GM23338 (cell line): Measurements from ENCODE around the gene STRA8. TPM values are rescaled to one million over a fixed set of nuclear protein-coding genes. Genes with fewer than 3 reads are reported as not detected.

ENCODE experiments used
- ATAC-seq: fragments of 200-7000 bp; cut with Tn5 transposase; 3 replicates; pipeline ENCODE4 v1.9.1; 2020
- DNase-seq: peaks from one replicate; pipeline ENCODE4 v3.0.0-alpha.2; 2015; ENCODE audit warnings: low spot score
- H2AFZ ChIP-seq: fragments of 200-600 bp; sonication (generic); 2 replicates; pipeline ENCODE4 v1.8.0; 2016; ENCODE audit warnings: antibody characterized with exemption, mild to moderate bottlenecking, moderate library complexity
- H3F3A ChIP-seq: fragments of 200-600 bp; sonication (generic); replicated peaks from 2 replicates; pipeline ENCODE4 v1.8.0; 2017; ENCODE audit warnings: antibody characterized with exemption, mixed run types, low read depth
- H3K27ac ChIP-seq: fragments of 200-600 bp; sonication (generic); 2 replicates; pipeline ENCODE4 v1.6.1; 2016; ENCODE audit warnings: low read depth
- H3K27me3 ChIP-seq: fragments of 200-600 bp; sonication (generic); 2 replicates; pipeline ENCODE4 v1.8.0; 2016; ENCODE audit warnings: mild to moderate bottlenecking, mixed run types, moderate library complexity; ENCODE audit not compliant: insufficient read depth
- H3K36me3 ChIP-seq: fragments of 200-600 bp; sonication (generic); 2 replicates; pipeline ENCODE4 v1.8.0; 2016; ENCODE audit warnings: mild to moderate bottlenecking; ENCODE audit not compliant: insufficient read depth
- H3K4me1 ChIP-seq: fragments of 200-600 bp; sonication (generic); 2 replicates; pipeline ENCODE4 v1.8.0; 2016; ENCODE audit warnings: mild to moderate bottlenecking, moderate library complexity; ENCODE audit not compliant: insufficient read depth
- H3K4me2 ChIP-seq: fragments of 200-600 bp; sonication (generic); 2 replicates; pipeline ENCODE4 v1.7.1; 2017; ENCODE audit warnings: mixed run types
- H3K4me3 ChIP-seq: fragments of 200-600 bp; sonication (generic); 2 replicates; pipeline ENCODE4 v1.6.1; 2016; ENCODE audit warnings: mixed run types
- H3K79me2 ChIP-seq: fragments of 200-600 bp; sonication (generic); replicated peaks from 2 replicates; pipeline ENCODE4 v1.8.0; 2017; ENCODE audit warnings: mild to moderate bottlenecking; ENCODE audit not compliant: insufficient read depth
- H3K9me2 ChIP-seq: fragments of 200-600 bp; sonication (generic); 2 replicates; pipeline ENCODE4 v1.8.0; 2017; ENCODE audit not compliant: insufficient read depth
- H4K20me1 ChIP-seq: fragments of 200-600 bp; sonication (generic); replicated peaks from 2 replicates; pipeline ENCODE4 v1.8.0; 2017; ENCODE audit warnings: mild to moderate bottlenecking; ENCODE audit not compliant: insufficient read depth
- H3K27ac Mint-ChIP-seq: 2 replicates; pipeline ENCODE4 v1.8.0; 2020; ENCODE audit warnings: inconsistent platforms, mild to moderate bottlenecking, moderate library complexity, mixed read lengths
- H3K27me3 Mint-ChIP-seq: 3 replicates; pipeline ENCODE4 v1.8.0; 2022; ENCODE audit warnings: low read depth, mild to moderate bottlenecking, moderate library complexity, mixed read lengths, inconsistent platforms; ENCODE audit not compliant: insufficient read depth, poor library complexity
- H3K36me3 Mint-ChIP-seq: 3 replicates; pipeline ENCODE4 v1.8.0; 2021; ENCODE audit warnings: low read depth, mild to moderate bottlenecking, inconsistent platforms, moderate library complexity, mixed read lengths
- H3K4me1 Mint-ChIP-seq: 3 replicates; pipeline ENCODE4 v1.8.0; 2020; ENCODE audit warnings: mild to moderate bottlenecking, inconsistent platforms, mixed read lengths
- H3K4me3 Mint-ChIP-seq: 3 replicates; pipeline ENCODE4 v1.8.0; 2021; ENCODE audit warnings: moderate library complexity, mild to moderate bottlenecking, inconsistent platforms, mixed read lengths
- H3K9me3 Mint-ChIP-seq: 3 replicates; pipeline ENCODE4 v1.8.0; 2020; ENCODE audit warnings: moderate library complexity, mild to moderate bottlenecking, inconsistent platforms, mixed read lengths
- CREB1 ChIP-seq: fragments of 250-450 bp; sonication (Bioruptor Pico); IDR thresholded peaks from 2 replicates; pipeline ENCODE4 v1.5.0; 2020; ENCODE audit warnings: low read depth, mild to moderate bottlenecking, moderate library complexity
- CTCF ChIP-seq, 2 experiments: fragments of 200-600 bp in 1 of 2; sonication (generic) in 1 of 2; conservative IDR thresholded peaks; 2 replicates each; pipeline versions ENCODE4 v1.5.1 to v1.6.1; 2016 to 2017; ENCODE audit warnings: antibody characterized with exemption in 2 of 2, low read depth in 2 of 2, mild to moderate bottlenecking in 2 of 2, moderate library complexity in 1 of 2
- ETS1 ChIP-seq: IDR thresholded peaks from 2 replicates; pipeline ENCODE4 v1.6.1; 2016; ENCODE audit warnings: antibody characterized with exemption
- EZH2 ChIP-seq: fragments of 200-600 bp; sonication (generic); IDR thresholded peaks from one replicate; pipeline ENCODE4 v1.8.0; 2017; ENCODE audit warnings: antibody characterized with exemption, mild to moderate bottlenecking, low read depth; ENCODE audit not compliant: unreplicated experiment
- EZH2phosphoT487 ChIP-seq: fragments of 200-600 bp; sonication (generic); IDR thresholded peaks from one replicate; pipeline ENCODE4 v1.8.1; 2018; ENCODE audit warnings: antibody characterized with exemption; ENCODE audit not compliant: unreplicated experiment
- JUNB ChIP-seq: IDR thresholded peaks from one replicate; pipeline ENCODE4 v1.6.1; 2016; ENCODE audit warnings: antibody characterized with exemption; ENCODE audit not compliant: unreplicated experiment
- NANOG ChIP-seq: IDR thresholded peaks from 2 replicates; pipeline ENCODE4 v1.6.1; 2016; ENCODE audit warnings: antibody characterized with exemption, borderline replicate concordance
- POLR2AphosphoS5 ChIP-seq: IDR thresholded peaks from 2 replicates; pipeline ENCODE4 v1.6.1; 2016; ENCODE audit warnings: antibody characterized with exemption, low read depth
- REST ChIP-seq: IDR thresholded peaks from one replicate; pipeline ENCODE4 v1.6.1; 2018; ENCODE audit warnings: antibody characterized with exemption; ENCODE audit not compliant: unreplicated experiment
- STAT1 ChIP-seq: IDR thresholded peaks from one replicate; pipeline ENCODE4 v1.6.1; 2016; ENCODE audit warnings: antibody characterized with exemption; ENCODE audit not compliant: unreplicated experiment
- ZNF114 ChIP-seq: fragments of 250-450 bp; sonication (Bioruptor Pico); IDR thresholded peaks from 2 replicates; pipeline ENCODE4 v1.5.0; 2020; ENCODE audit warnings: mild to moderate bottlenecking, moderate library complexity
- ZNF331 ChIP-seq: fragments of 250-450 bp; sonication (Bioruptor Pico); IDR thresholded peaks from 2 replicates; pipeline ENCODE4 v1.5.0; 2020; ENCODE audit warnings: low read depth, mild to moderate bottlenecking, moderate library complexity
- polyA plus RNA-seq: library from polyadenylated mRNA; unstranded; fragments of >200 nt; fragmentation: Nextera tagmentation; extraction: Ambion mirVana; gene quantifications from 2 replicates; pipeline ENCODE4 v1.2.1, GENCODE V29; 2016
- total RNA-seq: library from RNA; depleted of rRNA; stranded (reverse); fragments of >200 nt; shearing (Covaris generic); gene quantifications from 2 replicates; pipeline ENCODE4 v1.2.3, GENCODE V29; 2014

Gene STRA8
- total and polyA plus RNA-seq, 2 experiments from 2014 or later, result not detected

GRCh38 chr7:135204876-135205275 lies 28.8 kb upstream of the STRA8 start (continued):
- no peak for TF ChIP-seq REST

GRCh38 chr7:135205850-135206249 lies 27.8 kb upstream of the STRA8 start:
- Mint-ChIP-seq H3K27me3 (peaks cover 11% of the 10 kb centered on the region), H3K36me3 (peaks cover 5% of the 10 kb centered on the region; the same call in 2 of the 3 replicates), H3K4me3 (no peak overlapping the region), H3K9me3 (no peaks in the 10 kb centered on the region), H3K27ac (no peak overlapping the region), H3K4me1 (peaks cover 7% of the 10 kb centered on the region; the same call in 2 of the 3 replicates)
- H3K79me2 ChIP-seq, result no peaks in the 10 kb centered on the region
- no peak overlapping the region for H3K4me2 ChIP-seq
- H3K27ac ChIP-seq, result no peak overlapping the region
- no peak overlapping the region for H2AFZ ChIP-seq
- H3F3A ChIP-seq, result no peaks in the 10 kb centered on the region
- H3K4me3 ChIP-seq, result no peak overlapping the region
- DNase-seq (no peak), ATAC-seq (no peak)
- H3K36me3 ChIP-seq, result no peaks in the 10 kb centered on the region
- H3K9me2 ChIP-seq, result no peaks in the 10 kb centered on the region
- peaks cover 6% of the 10 kb centered on the region for H3K4me1 ChIP-seq
- H4K20me1 ChIP-seq, result no peaks in the 10 kb centered on the region
- TF ChIP-seq EZH2phosphoT487, result no peak
- TF ChIP-seq JUNB, result no peak
- H3K27me3 ChIP-seq, result peaks cover 10% of the 10 kb centered on the region

- H3K27ac Mint-ChIP-seq, result no peak overlapping the region
Observed at GRCh38 chr7:135206941-135207391, 26.7 kb upstream of the STRA8 start.

More at GRCh38 chr7:135206941-135207391, 26.7 kb upstream of the STRA8 start:
- Histone ChIP-seq H2AFZ (no peak overlapping the region), H3K27ac (no peak overlapping the region), H3K4me2 (no peak overlapping the region), H3K9me2 (no peaks in the 10 kb centered on the region), H3K27me3 (peaks cover 11% of the 10 kb centered on the region), H3K4me1 (peaks cover 6% of the 10 kb centered on the region), H3K36me3 (no peaks in the 10 kb centered on the region), H3K4me3 (no peak overlapping the region), H3F3A (no peaks in the 10 kb centered on the region), H3K79me2 (no peaks in the 10 kb centered on the region), H4K20me1 (no peaks in the 10 kb centered on the region)
- ATAC-seq (no peak), DNase-seq (no peak)
- no peak for TF ChIP-seq CREB1 (CRISPR knock-in tag)
- TF ChIP-seq ETS1, result no peak
- no peak for TF ChIP-seq JUNB
- no peak for TF ChIP-seq CTCF (conservative IDR thresholded peaks at IDR 0.05; ENCODE audit: low read depth in 2 of 2)
- no peak for TF ChIP-seq NANOG
- no peak for TF ChIP-seq POLR2AphosphoS5
- TF ChIP-seq ZNF114 (CRISPR knock-in tag), result no peak
- TF ChIP-seq EZH2, result no peak
- no peak for TF ChIP-seq ZNF331
- TF ChIP-seq STAT1, result no peak
- Mint-ChIP-seq H3K4me1 (peaks cover 4% of the 10 kb centered on the region; the same call in 2 of the 3 replicates), H3K9me3 (no peaks in the 10 kb centered on the region), H3K27me3 (peaks cover 16% of the 10 kb centered on the region), H3K36me3 (peaks cover 5% of the 10 kb centered on the region; the same call in 1 of the 3 replicates), H3K4me3 (no peak overlapping the region)
